Stimulated activated CD8-positive, alpha-beta memory T cell treated with anti-CD3 and anti-CD28 coated beads, Interleukin-7, amount 100 ng/mL, for 48 hours (primary cell): ENCODE measurements around the gene EFCAB8.

Experiments used
- DNase-seq, 2 donors: peaks; one replicate each; pipeline ENCODE4 v3.0.0-alpha.2; 2020; ENCODE audit warnings: low read depth in 1 of 2; ENCODE audit errors: extremely low read depth in 1 of 2

EFCAB8 gene

GRCh38 chr20:32909451-32909850 is 50.7 kb downstream of the EFCAB8 start:
- DNase-seq = no peak

- DNase-seq = no peak
Measured at GRCh38 chr20:32909896-32910571, 51.3 kb downstream of the EFCAB8 start.

- no peak for DNase-seq
Measured at GRCh38 chr20:32911355-32911754, 52.6 kb downstream of the EFCAB8 start.

GRCh38 chr20:32912688-32913087 is 54.0 kb downstream of the EFCAB8 start:
- no peak for DNase-seq

GRCh38 chr20:32914031-32914430 is 55.3 kb downstream of the EFCAB8 start:
- DNase-seq = no peak

GRCh38 chr20:32917191-32917950 is 58.6 kb downstream of the EFCAB8 start:
- DNase-seq = no peak

- no peak for DNase-seq
Measured at GRCh38 chr20:32918296-32918695, 59.6 kb downstream of the EFCAB8 start.

GRCh38 chr20:32918751-32919150 is 60.0 kb downstream of the EFCAB8 start:
- no peak for DNase-seq

GRCh38 chr20:32920066-32920465 is 61.3 kb downstream of the EFCAB8 start:
- DNase-seq = no peak

- no peak for DNase-seq
Measured at GRCh38 chr20:32920530-32921298, 62.0 kb downstream of the EFCAB8 start.

- no peak for DNase-seq
Measured at GRCh38 chr20:32922466-32922865, 63.7 kb downstream of the EFCAB8 start.

GRCh38 chr20:32924781-32925180 is 66.1 kb downstream of the EFCAB8 start:
- no peak for DNase-seq

GRCh38 chr20:32925481-32926196 is 66.9 kb downstream of the EFCAB8 start:
- no peak for DNase-seq

- no peak for DNase-seq
Measured at GRCh38 chr20:32929162-32929561, 70.4 kb downstream of the EFCAB8 start.

- no peak for DNase-seq
Measured at GRCh38 chr20:32930181-32930580, 71.5 kb downstream of the EFCAB8 start.

GRCh38 chr20:32930701-32931100 is 72.0 kb downstream of the EFCAB8 start:
- no peak for DNase-seq

GRCh38 chr20:32934580-32934979 is 75.9 kb downstream of the EFCAB8 start:
- DNase-seq = no peak

- DNase-seq = no peak
Measured at GRCh38 chr20:32941155-32941885, 82.6 kb downstream of the EFCAB8 start.

GRCh38 chr20:32943490-32944052 is 84.8 kb downstream of the EFCAB8 start:
- no peak for DNase-seq

GRCh38 chr20:32945710-32946221 is 87.0 kb downstream of the EFCAB8 start:
- DNase-seq = no peak
